GM19372 (cell line): ENCODE measurements around the gene PPIE.
"Not testable (repeated sequence)": the region's sequence is repeated elsewhere in the genome, so short reads cannot be mapped to it uniquely, and the experiment has no call there.

ENCODE experiments used
- ATAC-seq: cut with Tn5 transposase; IDR thresholded peaks from one replicate; pipeline ENCODE4 v1.9.1; 2021; ENCODE audit warnings: mild to moderate bottlenecking, low read depth, moderate library complexity; ENCODE audit not compliant: unreplicated experiment

Gene PPIE

DNA sequence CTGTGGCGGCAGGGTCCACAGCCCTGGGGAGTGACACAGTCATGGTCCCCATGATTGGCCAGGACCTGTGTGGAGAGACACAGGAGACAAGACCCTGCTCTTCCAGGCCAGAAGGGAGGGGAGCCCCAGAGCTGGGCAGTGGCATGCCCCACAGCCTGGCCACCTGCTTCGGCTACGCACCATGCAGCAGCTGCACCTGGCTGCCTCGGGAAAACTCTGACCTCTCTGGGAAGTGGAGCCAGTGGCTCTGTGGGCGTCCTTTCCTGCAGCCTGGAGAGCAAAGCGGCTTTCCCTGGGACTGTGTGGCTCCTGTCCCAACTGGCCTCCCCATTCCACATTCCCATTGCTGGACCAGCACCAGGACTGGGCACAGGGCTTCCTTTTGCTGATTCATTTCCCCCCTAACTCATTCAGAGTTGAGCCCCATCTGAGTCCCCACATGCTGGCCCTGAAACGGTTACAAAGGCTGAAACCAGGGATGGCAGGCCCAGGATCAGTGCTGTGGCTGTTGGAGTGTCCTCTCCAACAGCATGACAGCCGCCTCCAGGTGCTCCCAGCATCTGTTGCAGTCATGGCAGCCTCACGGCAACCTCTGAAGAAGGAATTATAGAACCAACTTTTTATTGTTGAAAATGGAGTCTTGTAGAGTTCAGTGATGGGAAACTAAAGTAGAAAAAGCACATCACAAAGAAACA lies 17.4 kb downstream of the PPIE start:
- ATAC-seq: no peak

GRCh38 chr1:39757501-39757900 lies 18.8 kb downstream of the PPIE start:
- ATAC-seq: no peak

DNA sequence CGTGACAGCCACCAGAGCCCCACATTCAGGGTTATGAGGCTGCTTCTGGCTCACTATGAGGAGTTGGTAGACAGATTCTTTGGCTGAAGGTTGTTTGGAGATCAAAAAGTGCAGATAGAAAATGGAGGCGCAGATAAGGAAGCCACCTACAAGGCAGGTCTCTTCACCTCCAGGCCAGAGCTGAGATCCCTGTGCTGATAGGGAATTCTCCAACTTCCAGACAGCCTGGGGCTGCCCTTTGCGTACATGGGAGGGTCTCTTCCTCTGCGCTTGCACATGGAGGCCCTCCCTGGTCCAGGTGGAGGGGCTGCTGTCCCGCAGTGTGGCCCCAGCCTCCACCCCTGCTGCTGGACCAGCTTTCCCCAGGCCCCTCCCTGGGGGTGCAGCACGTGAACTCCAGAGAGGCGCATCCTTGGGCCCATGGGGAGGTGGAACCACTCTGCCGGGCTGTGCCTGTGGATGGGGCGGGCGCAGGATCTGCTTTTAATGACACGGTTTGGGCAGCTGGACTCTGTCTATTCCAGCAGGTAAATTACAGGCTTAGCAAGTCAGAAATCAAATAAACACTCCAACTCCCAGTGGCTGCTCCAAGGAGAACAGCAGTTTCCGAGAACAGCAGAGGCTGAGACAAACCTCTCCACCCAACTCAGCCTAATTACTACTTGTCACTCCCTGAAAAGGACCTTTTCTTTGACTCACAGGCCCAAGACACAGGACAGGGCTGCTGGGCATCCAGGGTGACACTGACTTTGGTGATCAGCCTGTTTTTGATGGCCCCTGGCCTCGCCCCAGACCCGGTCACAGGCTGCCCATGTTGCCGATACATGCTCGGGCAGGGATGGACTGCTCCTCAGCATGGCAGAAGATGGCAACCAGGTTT lies 20.1 kb downstream of the PPIE start:
- no peak for ATAC-seq

GRCh38 chr1:39759436-39759726 lies 20.7 kb downstream of the PPIE start:
- ATAC-seq: no peak

DNA sequence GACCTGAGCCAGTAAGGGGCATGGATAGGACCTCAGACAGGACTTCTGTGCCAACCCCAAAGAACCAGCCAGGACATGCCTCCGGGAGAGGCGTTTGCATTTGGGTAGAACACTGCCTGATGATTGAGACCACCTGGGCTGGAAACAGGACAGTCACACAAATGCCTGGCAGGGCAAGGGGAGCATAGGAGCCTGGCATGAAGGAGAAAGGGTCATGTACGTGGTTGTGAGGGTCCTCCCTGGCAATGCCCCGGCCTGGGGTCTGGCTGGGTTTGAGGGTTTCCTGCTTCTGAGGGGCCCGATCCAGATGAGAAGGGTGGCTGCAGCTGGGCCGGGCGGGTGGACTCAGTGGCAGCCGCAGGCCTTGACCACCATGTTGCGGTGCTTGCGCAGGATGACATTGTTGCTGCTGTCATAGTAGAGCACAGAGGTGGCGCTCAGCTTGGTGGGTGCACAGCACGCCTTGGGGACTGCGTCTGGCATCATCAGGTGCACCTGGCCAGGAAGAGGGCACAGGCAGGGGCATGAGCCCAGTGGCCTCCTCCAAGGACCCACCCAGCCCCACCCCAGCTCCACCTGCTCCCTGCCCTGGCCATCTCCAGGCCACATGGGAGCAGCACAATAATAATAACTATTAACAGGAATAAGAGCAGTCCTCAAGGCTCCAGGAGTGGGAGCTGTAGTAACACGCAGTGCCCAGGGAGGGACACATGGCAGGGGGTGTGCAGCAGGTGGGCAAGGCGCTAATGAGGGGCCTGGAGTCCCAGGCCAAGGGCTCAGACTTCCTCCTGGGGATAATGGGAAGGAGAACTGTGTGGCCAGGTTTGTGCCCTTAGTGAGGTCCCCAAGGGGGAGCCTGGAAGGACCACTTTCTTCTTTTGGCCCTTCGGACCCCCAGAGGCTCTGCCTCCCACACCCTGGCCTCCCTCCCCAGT lies 21.7 kb downstream of the PPIE start:
- no peak for ATAC-seq

DNA sequence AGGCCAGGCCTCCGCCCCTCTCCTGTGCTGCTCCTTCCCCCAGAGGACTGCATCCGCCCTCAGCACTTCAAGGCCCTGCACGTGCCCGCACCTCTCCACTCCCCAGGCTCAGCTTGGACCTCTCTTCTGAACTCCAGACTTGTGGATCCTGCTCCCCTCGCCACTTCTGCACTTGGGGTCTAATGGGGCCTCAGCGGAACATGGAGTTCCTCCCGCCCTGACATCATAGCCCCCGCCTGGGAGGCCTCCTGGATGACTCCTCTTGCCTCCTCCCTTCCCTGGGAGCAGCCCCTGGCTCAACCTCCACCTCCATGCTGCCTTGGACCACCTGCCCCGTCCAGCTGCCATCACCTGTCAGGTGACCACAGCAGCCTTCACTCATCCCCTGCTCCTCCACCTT lies 22.3 kb downstream of the PPIE start:
- no peak for ATAC-seq

DNA sequence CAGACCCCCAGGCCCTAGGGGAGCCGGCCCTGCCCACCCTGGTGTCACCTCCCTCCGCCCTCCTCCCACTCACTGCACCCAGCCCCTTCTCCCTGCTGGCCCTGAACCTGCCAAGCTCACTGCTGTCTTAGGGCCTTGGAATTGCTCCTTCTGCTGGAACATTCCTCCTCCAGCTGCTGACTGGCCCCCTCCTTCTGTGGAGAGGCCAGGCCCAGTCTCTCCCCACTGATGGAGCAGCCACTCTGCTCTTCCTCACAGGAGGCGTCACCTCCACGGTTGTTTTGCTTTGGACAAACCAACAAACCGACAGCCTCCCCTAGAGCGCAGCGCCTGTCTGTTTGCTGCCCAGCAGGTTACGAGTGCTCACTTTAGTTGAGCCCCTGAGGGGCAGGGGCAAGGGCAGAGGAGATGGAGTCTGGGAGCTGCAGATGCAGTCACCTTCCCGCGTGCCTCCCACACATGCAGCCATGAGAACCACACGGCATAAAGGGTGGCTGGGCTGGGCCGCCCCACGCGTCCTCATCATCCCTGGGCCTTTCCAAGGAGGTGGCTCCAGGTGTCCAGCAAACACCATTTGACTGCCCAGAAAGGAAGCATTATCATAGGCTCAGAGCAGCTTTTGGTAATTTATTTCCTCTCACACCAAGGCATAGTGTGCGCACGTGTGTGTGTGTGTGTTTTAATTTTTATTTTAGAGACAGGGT lies 23.0 kb downstream of the PPIE start:
- no peak for ATAC-seq

DNA sequence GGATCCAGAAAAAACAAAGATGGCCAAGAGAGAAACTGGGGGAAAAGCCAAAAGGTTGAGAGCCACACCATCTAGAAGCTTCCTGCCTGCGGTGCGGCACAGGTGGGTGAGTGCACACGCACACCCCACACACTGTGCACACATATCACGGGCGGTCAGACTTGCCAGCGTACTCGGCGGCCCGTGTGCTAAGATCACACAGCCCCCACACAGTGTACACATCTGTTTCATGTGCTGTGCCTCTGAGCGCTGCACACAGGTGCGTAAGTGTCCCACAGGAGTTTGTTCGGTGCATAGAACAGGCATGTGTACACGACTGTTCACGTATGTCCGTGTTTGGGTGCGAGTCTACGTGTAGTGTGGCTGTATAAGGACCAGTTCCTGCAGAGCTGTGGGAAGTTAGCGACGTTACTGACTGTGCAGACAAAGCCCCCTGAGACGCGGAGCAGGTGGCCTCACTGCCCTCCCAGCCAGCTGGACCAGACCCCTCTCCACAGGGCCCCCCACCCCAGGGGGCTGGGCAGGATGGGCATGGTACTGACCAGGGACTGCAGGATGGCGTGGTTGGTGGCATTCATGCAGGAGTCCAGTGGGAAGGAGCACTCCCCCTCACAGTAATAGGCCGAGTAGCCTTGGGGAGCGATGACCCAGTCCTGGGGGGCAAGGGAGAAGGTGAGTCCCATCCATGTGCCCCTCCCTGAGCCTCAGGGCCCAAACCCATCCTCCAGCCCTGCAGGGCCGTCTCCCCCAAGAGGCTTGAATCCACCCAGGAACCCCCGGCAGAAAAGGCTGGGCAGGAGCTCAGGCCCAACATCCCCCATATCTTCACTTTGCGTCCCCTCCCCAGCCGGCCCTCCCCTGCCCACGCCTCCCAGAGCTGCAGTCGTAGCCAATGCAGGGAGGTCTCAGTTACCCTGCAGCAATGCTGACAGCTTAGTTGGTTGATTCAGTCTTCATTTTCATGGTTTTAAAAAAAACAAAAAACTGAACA lies 24.2 kb downstream of the PPIE start:
- ATAC-seq: no peak

DNA sequence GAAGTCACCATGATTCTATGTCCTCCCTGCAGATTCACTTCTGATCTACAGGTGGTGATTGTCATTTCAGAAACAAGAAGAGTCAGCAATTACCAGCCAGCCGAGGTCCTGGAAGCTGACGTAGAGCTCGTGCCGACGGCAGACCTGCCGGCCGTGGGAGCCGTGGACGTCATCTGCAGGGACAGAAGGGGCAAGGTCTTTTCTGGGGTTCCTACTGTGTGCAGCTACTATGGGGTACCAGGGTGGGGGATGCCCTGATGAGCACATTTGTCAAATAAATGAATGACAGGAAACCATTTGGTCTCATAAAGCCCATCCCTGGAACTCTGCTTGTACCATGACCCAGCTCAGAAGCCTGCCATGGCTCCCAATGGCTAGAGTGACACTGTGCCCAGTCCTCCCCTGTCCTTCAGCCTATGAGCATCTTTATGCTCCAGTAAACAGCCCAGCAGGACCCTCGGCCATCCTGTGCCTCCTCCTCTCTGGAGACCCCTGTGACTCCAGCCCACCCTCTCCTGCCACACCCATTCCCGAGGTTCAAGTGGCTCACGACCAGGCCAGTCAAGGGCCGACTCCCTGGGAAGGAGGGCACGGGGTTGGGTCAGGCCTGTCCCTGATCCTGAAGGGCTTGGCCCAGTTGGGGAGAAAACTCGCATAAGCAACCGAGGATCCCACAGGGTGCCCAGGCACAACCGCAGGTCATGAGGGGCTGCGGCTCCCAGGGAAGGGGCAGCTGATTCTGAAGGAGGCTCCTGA lies 25.1 kb downstream of the PPIE start:
- ATAC-seq: not testable (repeated sequence)

DNA sequence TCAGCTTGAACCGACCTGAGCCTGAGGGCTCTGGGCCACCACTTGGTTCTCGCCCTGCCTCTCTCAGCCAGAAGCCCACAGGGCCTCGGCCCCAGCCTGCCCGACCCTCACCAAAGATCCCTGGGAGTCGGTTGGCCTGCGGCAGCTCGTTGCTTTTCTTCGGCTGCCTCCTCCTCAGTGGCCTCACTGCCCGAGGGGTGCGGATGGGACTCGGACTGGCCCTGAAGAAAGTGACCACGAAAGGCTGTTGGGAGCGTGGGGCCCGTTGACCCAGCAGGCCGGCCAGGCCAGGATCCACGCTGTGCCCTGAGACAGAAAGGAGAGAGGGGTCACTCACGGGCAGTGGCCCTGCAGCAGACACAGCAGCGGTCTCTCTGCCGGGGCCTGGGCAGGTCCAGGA lies 25.8 kb downstream of the PPIE start:
- not testable (repeated sequence) for ATAC-seq

DNA sequence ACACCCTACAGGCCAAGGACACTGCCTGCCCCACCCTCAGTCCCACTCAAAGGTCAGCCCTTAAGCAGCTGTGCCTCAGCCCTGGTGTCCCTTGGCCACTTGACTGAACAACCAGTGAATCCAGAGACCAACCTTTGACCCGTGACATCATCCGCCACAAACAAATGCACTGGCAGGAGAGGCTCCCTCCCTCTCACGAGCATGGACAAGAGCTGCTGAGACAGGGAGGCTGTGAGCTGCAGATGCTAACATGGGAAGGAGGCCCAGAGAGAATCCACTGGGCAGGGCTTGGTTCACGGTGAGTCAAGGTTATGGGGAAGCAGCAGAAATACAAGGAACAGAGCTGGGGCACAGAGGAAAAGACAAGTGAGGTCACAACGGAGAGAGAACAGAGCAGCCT lies 27.8 kb downstream of the PPIE start:
- not testable (repeated sequence) for ATAC-seq

DNA sequence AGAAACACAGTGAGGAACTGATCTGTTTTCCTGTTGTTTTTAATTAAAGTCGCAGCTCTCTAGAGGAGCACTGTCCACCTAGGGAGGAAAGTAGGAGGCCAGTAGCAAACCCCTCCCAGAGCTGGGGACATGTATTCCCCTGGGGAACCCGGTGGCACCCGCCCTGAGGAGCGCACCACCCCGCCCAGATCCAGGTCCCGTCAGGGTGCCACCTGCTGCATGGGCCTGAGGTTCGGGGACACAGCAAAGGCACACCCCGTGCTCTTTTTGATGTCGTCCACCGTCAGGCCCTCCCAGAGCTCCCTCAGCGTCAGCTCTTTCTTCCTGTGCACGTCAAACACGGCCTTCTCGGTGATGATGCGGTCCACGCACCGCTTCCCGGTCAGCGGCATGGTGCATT lies 30.8 kb downstream of the PPIE start:
- ATAC-seq: not testable (repeated sequence)

GRCh38 chr1:39770100-39771021 lies 31.7 kb downstream of the PPIE start:
- ATAC-seq: not testable (repeated sequence)

DNA sequence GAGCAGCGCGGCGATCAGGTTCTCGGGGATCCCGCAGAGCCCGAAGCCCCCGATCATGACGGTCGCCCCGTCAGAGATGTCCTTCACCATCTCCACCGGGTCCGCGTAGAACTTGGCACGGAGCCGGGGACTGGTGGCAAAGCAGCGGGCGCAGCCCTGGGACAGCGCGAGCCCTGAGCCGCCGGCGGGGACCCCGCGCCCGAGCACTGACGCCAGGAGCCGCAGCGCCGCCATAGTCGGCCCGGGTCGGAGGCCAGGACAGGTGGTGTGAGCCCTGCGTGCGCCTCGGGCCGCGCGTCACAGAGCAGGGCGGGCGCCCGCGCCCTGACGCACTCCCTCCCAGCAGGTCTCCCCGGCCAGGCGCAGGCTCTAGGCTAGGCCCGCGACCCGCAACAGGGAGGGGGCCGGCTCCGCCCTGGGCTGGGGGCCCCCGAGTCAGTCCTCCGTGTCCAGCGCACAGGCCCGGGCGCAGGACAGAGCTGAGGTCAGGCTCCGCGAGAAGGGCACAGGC lies 32.4 kb downstream of the PPIE start, which contains the start of gene OXCT2:
Gene OXCT2, minus strand, starts transcription at position 327 of the 511 bp plus-strand sequence. Its CDS starts 93 bp downstream, at position 234.
- not testable (repeated sequence) for ATAC-seq

- ATAC-seq: not testable (repeated sequence)
Observed at GRCh38 chr1:39773369-39773979, 34.8 kb downstream of the PPIE start.

DNA sequence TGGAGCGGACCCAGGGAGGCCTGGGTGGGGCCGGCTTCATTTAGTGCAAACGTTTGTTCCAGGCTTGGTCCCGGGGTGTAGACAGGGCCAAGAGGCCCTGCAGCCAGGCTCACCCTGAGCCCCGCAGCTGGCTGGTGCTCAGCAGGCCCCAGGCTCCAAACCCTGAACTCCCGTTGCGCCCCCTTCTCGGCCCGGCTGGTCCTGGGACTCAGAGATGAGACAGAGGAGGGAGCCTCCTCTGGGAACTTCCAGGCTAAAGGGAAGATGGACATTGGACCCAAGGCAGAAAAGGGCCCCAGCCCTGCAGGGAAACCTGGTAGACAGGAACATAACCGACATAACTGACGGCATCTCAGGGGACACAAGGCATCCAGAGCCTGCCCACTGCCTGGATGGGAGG lies 36.5 kb downstream of the PPIE start:
- ATAC-seq: not testable (repeated sequence)
